Smooth muscle cell of the brain vasculature (primary cell): ENCODE results near the gene TMEM179B.
"Not testable (repeated sequence)": the region's sequence is repeated elsewhere in the genome, so short reads cannot be mapped to it uniquely, and the experiment has no call there.

ENCODE experiments used
- DNase-seq: peaks from one replicate; pipeline ENCODE4 v3.0.0-alpha.2; 2012; ENCODE audit warnings: low read depth, low spot score

TMEM179B gene

DNA sequence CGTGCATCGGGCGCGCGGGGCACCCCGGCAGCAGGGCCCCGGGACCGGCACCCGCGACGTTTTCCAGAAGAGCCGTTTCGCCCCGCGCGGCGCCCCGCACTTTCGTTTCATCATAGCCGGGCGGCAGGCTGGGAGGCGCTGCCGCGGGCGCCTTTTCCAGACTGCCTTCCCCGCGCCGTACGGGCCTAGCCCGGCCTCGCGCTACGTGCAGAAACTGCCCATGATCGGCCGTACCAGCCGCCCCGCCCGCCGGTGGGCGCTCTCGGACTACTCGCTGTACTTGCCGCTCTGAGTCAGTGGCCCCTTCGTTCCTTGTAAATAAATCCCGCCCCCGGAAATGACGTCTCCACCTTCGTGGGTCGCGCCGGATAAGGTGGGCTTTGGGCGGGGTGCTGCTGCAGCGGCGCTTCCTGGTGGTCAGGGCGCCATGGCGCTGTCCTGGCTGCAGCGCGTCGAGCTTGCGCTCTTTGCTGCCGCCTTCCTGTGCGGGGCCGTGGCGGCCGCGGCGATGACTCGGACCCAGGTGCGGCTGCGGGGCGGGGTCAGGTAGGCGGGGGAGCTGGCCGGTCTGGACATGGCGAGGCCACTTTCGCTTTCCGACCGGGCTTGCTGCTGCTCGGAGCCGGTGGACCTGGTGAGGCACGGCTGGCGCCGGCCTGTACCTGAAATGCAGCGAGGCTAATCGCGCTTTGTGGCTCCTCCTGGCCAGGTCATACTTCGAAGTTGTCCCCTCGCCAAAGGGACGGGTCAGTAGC, at the start of gene TMEM179B:
Gene TMEM179B (plus strand): TSS at position 398 of the 755 bp plus-strand sequence. CDS start 30 bp downstream, at position 428.
- peak; percentile 97 for DNase-seq

GRCh38 chr11:62747475-62748160, 39.6 kb upstream of the TMEM179B start:
- DNase-seq = no peak

DNA sequence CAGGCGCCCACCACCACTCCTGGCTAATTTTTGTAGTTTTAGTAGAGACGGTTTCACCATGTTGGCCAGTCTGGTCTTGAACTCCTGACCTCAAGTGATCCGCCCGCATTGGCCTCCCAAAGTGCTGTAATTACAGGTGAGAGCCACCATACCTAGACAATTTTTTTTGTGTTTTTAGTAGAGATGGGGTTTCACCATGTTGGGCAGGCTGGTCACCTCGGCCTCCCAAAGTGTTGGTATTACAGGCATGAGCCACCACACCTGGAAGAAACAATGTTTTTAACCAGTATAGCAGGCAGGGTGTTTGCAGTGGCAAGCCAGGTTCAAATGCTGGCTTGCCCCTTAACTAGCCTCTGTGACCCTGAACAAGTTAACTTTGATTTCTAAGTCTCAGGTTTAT, 37.3 kb upstream of the TMEM179B start:
- not testable (repeated sequence) for DNase-seq

DNA sequence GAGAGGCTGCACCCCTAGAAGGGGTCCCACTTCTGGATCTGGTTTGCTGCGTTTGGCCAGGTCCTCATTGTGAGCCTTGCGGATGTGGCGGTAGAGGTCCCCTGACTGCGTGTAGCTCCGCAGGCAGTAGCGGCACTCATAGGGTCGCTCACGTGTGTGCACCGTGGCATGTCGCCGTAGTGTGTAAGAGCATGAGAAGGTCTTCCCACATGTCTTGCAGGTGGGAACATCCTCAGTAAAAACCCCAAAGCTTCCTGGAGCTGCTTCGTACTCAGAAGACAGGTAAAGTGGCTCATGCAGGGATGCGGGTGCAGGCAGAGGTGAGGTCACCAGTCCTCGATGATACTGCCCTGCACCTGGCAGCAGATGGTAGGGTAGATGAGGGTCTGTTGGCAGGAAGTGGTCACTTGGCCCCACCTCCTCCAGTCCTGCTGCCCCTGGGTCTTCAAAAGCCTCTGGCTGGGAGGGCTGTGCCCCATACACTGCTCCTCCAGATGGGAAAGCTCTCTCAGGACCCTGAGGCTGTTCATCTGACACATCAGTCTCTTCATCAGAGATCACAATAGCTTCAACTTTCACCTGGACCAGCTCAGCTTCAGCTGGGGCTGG, 34.9 kb upstream of the TMEM179B start:
- no peak for DNase-seq

DNA sequence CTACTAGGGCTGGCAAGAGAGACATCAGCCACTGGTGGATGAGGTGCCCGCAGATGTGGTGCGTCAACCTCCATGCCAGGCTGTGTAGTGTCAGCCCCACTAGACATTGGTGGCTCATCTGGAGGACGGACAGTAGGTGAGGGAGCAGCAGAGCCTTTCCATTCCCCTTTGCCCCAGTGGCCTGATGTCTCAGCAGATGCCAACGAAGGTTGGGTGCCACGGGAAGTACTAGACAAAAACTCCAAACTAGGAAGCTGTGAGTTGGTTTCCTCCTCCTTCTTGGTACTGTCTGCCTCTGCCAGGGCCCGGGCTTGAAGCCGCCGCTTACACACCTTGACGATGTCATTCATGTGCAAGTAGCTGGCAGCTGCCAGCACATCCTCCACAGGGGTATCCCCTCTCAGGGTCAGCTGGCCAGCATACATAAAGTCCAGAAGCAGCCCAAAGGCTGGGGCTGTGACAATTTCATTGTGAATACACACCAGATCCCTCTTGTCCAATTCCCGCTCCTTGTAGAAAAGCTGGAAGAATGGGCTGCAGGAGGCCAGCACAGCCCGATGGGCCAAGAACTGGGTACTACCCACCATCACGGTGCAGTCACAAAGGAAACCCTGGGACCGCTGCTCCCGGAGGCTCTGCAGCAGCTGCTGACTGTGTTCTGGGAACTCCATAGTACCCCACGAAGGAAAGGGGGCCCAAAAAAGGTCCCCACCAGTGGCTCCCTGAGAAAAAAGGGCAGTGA, 34.0 kb upstream of the TMEM179B start:
- no peak for DNase-seq

GRCh38 chr11:62753736-62754603, 33.2 kb upstream of the TMEM179B start, which contains the start of gene ZBTB3:
TSS of gene ZBTB3 (minus strand) at chr11:62754160. CDS start at chr11:62753664, 496 bp downstream.
- peak; percentile 99 for DNase-seq

GRCh38 chr11:62755086-62755615, 32.1 kb upstream of the TMEM179B start:
- no peak for DNase-seq

DNA sequence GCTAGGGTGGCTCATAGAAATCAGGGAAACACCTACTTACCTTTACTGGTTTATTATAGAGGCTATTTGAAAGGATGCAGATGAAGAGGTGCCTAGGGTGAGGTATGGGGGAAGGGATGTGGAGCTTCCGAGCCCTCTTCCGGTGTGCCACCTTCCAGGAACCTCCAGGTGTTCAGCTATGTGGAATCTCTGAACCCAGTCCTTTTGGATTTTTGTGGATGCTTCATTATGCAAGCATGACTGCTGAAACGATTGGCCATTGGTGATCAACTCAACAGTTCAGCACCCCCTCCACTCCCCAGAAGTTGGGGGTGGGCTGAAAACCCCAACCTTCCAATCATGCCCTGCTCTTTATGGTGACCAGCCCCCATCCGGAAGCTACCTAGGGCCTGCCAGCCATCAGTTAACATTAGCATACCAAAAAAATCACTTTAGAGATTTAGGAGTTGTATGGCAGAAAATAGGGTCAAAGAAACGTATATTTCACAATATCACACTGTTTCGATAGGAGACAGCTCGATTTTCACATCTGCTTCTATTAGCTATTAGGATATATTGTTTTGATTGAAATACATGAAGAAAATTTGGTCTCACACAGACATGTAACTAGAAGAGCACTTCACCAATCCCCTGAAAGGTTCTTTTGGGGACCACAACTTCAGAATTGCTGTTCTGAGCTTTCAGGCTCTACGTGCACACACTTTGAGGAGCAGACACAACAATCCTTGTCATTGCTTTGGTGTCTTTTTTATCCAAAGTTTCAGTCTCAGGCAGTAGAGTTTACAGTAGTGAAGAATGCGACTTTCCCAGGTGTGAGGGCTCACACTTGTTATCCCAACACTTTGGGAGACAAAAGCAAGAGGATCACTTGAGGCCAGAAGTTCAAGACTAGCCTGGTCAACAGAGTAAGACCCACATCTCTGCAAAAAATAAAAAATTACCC, 29.1 kb upstream of the TMEM179B start:
- no peak for DNase-seq

DNA sequence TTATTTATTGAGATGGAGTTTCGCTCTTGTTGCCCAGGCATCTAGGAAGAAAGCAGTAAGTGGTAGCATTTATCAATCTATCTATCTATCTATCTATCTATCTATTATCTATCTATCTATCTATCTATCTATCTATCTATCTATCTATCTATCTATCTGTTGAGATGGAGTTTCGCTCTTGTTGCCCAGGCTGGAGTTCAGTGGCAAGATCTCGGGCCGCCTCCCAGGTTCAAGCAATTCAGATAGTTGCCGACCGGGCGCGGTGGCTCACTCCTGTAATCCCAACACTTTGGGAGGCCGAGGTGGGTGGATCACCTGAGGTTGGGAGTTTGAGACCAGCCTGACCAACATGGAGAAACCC, 26.4 kb upstream of the TMEM179B start:
- not testable (repeated sequence) for DNase-seq

DNA sequence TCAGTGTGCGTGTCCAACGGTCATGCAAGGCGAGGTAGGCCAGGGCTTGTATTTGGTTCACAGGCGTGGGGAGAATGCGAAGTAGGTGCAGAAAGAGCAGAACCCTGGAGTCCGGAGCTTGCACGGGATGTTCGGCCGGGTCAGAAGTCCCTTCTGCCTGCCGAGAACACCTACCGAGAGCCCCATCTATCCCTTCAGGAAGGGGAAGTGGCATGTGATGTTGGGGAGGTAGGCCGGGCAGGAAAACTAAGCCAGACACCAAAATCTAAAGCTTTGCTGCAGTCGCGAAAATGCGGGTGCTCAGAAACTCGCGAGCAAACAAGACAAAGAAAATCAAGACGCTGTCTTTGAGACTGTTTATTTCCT, 16.4 kb upstream of the TMEM179B start:
- DNase-seq = no peak

DNA sequence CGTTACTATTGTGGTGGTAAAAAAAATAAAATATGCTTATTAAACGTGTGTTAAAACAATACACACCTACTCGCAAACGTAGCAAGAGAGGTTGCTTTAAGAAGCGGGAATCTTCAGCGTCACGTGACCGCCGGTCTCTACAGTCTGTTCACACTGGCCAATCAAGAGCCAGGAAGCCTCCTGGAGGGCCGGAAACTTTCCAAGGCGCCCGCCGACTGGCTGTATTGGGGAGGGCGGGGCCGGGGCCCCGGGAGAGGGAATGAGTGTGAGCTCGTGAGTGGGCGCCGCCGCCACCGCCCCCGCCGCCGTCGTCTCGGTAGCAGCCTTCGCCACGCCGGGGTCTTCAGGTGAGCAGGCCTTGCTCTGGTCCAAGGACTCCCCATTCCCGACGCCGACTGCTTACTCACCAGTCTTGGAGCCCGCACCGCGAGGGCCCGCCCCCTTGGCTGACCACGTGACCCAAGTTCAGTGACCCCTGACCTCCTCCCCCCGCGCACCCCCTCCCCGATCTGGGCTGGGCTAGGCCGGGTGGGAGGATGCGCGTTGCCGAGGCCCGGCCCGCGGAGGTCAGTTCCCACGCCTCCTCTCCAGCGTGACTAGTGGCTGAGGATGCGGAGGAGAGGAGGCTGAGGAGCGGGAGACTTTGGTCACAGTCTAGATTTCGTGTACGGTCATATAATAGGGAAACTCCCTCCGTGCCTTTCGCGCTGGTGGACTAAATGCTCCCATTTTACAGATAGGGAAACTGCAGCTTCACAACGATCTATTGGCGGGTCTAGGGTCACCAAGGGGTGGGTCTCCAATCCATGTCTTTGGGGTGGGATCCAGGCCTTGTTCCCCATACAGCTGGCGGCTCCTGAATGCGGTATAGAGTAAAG, 15.8 kb upstream of the TMEM179B start, which contains the start of gene TAF6L:
Gene TAF6L (plus strand): TSS at position 253 of the 878 bp plus-strand sequence. CDS start 4,388 bp downstream, outside the sequence.
- peak; percentile 93 for DNase-seq

GRCh38 chr11:62774407-62774806, 12.8 kb upstream of the TMEM179B start:
- DNase-seq = no peak

- no peak for DNase-seq
Measured at GRCh38 chr11:62775646-62776045, 11.6 kb upstream of the TMEM179B start.

GRCh38 chr11:62777389-62777788, 9.8 kb upstream of the TMEM179B start:
- DNase-seq = no peak

- DNase-seq = no peak
Measured at GRCh38 chr11:62778441-62778840, 8.8 kb upstream of the TMEM179B start.

- DNase-seq = no peak
Measured at GRCh38 chr11:62782753-62783152, 4.4 kb upstream of the TMEM179B start.

DNA sequence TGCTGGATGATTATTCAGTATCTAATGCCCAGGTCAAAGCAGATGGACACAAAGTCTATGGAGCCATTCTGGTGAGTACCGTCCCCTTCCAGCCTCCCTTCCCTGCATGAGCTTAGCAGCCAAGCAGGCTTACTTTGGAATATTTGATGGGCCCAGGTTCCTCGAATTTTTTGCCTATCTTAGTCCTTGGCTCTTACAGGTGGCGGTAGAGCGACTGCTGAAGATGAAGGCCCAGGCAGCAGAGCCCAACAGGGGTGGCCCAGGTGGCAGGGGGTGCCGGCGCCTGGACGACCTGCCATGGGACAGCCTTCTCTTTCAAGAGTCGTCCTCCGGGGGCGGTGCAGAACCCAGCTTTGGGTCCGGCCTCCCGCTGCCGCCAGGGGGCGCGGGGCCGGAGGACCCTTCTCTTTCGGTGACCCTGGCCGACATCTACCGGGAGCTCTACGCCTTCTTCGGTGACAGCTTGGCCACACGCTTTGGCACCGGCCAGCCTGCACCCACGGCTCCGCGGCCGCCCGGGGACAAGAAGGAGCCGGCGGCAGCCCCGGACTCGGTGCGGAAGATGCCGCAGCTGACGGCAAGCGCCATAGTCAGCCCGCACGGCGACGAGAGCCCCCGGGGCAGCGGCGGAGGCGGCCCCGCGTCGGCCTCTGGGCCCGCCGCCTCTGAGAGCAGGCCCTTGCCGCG, 741 bp upstream of the TMEM179B start:
- DNase-seq = no peak

- DNase-seq = no peak
Measured at GRCh38 chr11:62788991-62789390, 1.8 kb downstream of the TMEM179B start.
